ENCODE measurements around the gene EYA2. TPM values are rescaled to one million over a fixed set of nuclear protein-coding genes. Genes with fewer than 3 reads are reported as not detected.

Gene EYA2
- total RNA-seq, 6 experiments from 2014 or later: 0.14 to 0.51 (median 0.28) TPM; not detected in 1

DNA sequence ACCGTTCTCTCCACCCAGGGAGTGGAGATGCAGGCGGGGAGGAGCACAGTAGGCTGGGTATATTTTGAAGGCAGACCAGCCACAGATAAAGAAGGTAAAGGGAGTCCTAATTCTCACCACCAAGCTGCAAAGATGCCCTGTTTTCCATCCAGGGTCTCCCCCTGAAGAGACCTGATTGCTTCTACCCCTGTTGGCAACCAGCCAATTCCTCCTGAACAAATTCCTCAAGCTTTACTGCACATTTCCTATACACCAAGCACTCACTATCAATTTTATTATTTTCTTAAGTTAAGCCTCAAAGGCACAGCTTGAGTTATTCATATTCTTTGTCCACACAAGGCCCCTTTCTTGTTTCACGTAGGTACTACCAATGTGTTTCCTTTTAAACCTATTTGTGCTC, 214.4 kb downstream of the EYA2 start:
- Mint-ChIP-seq H3K9me3 (peaks cover 21% of the 10 kb centered on the region), H3K27me3 (ENCODE audit: insufficient read depth) (no peaks in the 10 kb centered on the region; the same call in none of the 2 replicates), H3K36me3 (ENCODE audit: low read depth) (peaks cover 8% of the 10 kb centered on the region), H3K4me3 (no peak overlapping the region), H3K27ac (no peak overlapping the region), H3K4me1 (ENCODE audit: low read depth) (peaks cover 6% of the 10 kb centered on the region; the same call in 1 of the 2 replicates)
- DNase-seq: no peak
- TF ChIP-seq, protein P1, sequence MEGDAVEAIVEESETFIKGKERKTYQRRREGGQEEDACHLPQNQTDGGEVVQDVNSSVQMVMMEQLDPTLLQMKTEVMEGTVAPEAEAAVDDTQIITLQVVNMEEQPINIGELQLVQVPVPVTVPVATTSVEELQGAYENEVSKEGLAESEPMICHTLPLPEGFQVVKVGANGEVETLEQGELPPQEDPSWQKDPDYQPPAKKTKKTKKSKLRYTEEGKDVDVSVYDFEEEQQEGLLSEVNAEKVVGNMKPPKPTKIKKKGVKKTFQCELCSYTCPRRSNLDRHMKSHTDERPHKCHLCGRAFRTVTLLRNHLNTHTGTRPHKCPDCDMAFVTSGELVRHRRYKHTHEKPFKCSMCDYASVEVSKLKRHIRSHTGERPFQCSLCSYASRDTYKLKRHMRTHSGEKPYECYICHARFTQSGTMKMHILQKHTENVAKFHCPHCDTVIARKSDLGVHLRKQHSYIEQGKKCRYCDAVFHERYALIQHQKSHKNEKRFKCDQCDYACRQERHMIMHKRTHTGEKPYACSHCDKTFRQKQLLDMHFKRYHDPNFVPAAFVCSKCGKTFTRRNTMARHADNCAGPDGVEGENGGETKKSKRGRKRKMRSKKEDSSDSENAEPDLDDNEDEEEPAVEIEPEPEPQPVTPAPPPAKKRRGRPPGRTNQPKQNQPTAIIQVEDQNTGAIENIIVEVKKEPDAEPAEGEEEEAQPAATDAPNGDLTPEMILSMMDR (IDR thresholded peaks at IDR 0.05): no peak

- H3K9me3 Mint-ChIP-seq: peaks cover 21% of the 10 kb centered on the region
- H3K27me3 Mint-ChIP-seq (ENCODE audit: insufficient read depth): peaks cover under 1% of the 10 kb centered on the region
- no peak overlapping the region for H3K27ac Mint-ChIP-seq
- no peak for DNase-seq
- H3K36me3 Mint-ChIP-seq (ENCODE audit: low read depth): peaks cover 8% of the 10 kb centered on the region
- peaks cover 7% of the 10 kb centered on the region; the same call in 1 of the 2 replicates for H3K4me1 Mint-ChIP-seq (ENCODE audit: low read depth)
- H3K4me3 Mint-ChIP-seq: no peak overlapping the region
- TF ChIP-seq, protein P1 (IDR thresholded peaks at IDR 0.05): no peak
Measured at GRCh38 chr20:47110819-47111218, 216.2 kb downstream of the EYA2 start.

DNA sequence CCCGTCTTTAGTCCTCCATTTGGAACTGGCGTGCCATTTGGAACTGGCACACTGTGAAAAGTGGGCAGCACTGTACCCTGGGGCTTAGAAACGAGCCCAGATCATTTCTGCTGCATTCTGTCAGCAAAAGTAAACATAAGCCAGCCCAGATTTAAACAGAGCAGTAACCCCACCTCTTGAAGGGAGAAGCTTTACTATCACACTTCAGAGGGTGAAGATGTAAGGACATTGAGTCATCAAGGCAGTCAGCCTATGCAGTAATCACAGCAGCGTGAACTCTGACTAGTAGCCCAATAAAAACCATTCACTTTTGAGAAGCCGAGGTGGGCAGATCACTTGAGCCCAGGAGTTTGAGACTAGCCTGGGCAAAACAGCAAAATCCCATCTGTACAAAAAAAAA, 216.9 kb downstream of the EYA2 start:
- no peak overlapping the region for H3K4me3 Mint-ChIP-seq
- H3K9me3 Mint-ChIP-seq: peaks cover 21% of the 10 kb centered on the region
- no peak for DNase-seq
- peaks cover 8% of the 10 kb centered on the region for H3K36me3 Mint-ChIP-seq (ENCODE audit: low read depth)
- TF ChIP-seq, protein P1 (IDR thresholded peaks at IDR 0.05): no peak
- H3K27ac Mint-ChIP-seq: no peak overlapping the region
- H3K27me3 Mint-ChIP-seq (ENCODE audit: insufficient read depth): peaks cover 1% of the 10 kb centered on the region
- peaks cover 7% of the 10 kb centered on the region; the same call in 1 of the 2 replicates for H3K4me1 Mint-ChIP-seq (ENCODE audit: low read depth)

GRCh38 chr20:47113362-47114109, 218.9 kb downstream of the EYA2 start:
- H3K4me1 Mint-ChIP-seq (ENCODE audit: low read depth): peaks cover 15% of the 10 kb centered on the region
- no peak overlapping the region for H3K4me3 Mint-ChIP-seq
- TF ChIP-seq, protein P1 (IDR thresholded peaks at IDR 0.05): no peak
- H3K9me3 Mint-ChIP-seq: peaks cover 15% of the 10 kb centered on the region
- no peak for DNase-seq
- peaks cover 8% of the 10 kb centered on the region for H3K36me3 Mint-ChIP-seq (ENCODE audit: low read depth)
- peaks cover 1% of the 10 kb centered on the region; the same call in 1 of the 2 replicates for H3K27me3 Mint-ChIP-seq (ENCODE audit: insufficient read depth)
- H3K27ac Mint-ChIP-seq: no peak overlapping the region

DNA sequence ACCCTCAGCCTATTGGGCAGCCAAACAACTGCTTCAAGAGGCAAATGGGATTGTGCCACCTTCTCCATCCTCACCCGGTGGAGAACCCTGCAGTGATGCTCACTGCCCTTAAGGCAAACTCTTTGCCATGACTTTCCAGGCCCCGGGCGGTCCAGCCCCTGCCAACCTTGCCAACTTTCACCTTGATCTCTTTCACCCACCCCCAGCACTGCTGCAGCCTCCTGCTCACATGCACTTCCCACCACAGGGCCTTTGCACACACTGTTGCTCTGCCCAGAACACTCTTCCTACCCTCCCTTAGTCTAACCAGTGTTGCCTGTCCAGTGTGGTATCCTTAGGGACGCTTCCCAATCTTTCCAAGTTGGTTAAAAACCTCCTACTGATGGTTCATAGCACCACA, 221.1 kb downstream of the EYA2 start:
- H3K4me1 Mint-ChIP-seq (ENCODE audit: low read depth): peaks cover 15% of the 10 kb centered on the region

More for the DNA sequence above, 221.1 kb downstream of the EYA2 start:
- H3K9me3 Mint-ChIP-seq: peaks cover 9% of the 10 kb centered on the region
- H3K4me3 Mint-ChIP-seq: no peak overlapping the region
- TF ChIP-seq, protein P1 (IDR thresholded peaks at IDR 0.05): no peak
- no peak for DNase-seq
- H3K27ac Mint-ChIP-seq: no peak overlapping the region
- peaks cover 3% of the 10 kb centered on the region; the same call in 1 of the 2 replicates for H3K27me3 Mint-ChIP-seq (ENCODE audit: insufficient read depth)
- H3K36me3 Mint-ChIP-seq (ENCODE audit: low read depth): peaks cover 8% of the 10 kb centered on the region
